ENCODE data around the gene TBC1D22A. TPM values are rescaled to one million over a fixed set of nuclear protein-coding genes. Genes with fewer than 3 reads are reported as not detected.

TBC1D22A gene
- total RNA-seq, 1 donor from 2014 or later, result 18.9 TPM

- Mint-ChIP-seq H3K27me3 (ENCODE audit: low read depth) (no peaks in the 10 kb centered on the region), H3K36me3 (ENCODE audit: low read depth) (peaks cover 11% of the 10 kb centered on the region), H3K4me1 (ENCODE audit: low read depth) (peaks cover 36% of the 10 kb centered on the region), H3K4me3 (ENCODE audit: unreplicated experiment) (no peak overlapping the region), H3K9me3 (ENCODE audit: low read depth) (no peaks in the 10 kb centered on the region), H3K27ac (ENCODE audit: unreplicated experiment) (no peak overlapping the region)
- TF ChIP-seq CTCF (IDR thresholded peaks at IDR 0.05), result peak; percentile 86
- no peak for DNase-seq (ENCODE audit: low spot score)
These were observed 40.8 kb downstream of the TBC1D22A start for GRCh38 chr22:46803031-46803880.

GRCh38 chr22:46803936-46804335 lies 41.5 kb downstream of the TBC1D22A start:
- H3K36me3 Mint-ChIP-seq (ENCODE audit: low read depth), result peaks cover 12% of the 10 kb centered on the region
- H3K27ac Mint-ChIP-seq (ENCODE audit: unreplicated experiment), result no peak overlapping the region
- H3K4me1 Mint-ChIP-seq (ENCODE audit: low read depth), result peaks cover 30% of the 10 kb centered on the region
- peaks cover under 1% of the 10 kb centered on the region for H3K9me3 Mint-ChIP-seq (ENCODE audit: low read depth)
- TF ChIP-seq CTCF (IDR thresholded peaks at IDR 0.05), result no peak
- H3K27me3 Mint-ChIP-seq (ENCODE audit: low read depth), result no peaks in the 10 kb centered on the region
- no peak overlapping the region for H3K4me3 Mint-ChIP-seq (ENCODE audit: unreplicated experiment)
- DNase-seq (ENCODE audit: low spot score), result no peak

- Mint-ChIP-seq H3K4me1 (ENCODE audit: low read depth) (peaks cover 7% of the 10 kb centered on the region), H3K27me3 (ENCODE audit: low read depth) (no peaks in the 10 kb centered on the region), H3K4me3 (ENCODE audit: unreplicated experiment) (no peak overlapping the region), H3K36me3 (ENCODE audit: low read depth) (peaks cover 9% of the 10 kb centered on the region), H3K27ac (ENCODE audit: unreplicated experiment) (no peak overlapping the region), H3K9me3 (ENCODE audit: low read depth) (peaks cover 2% of the 10 kb centered on the region)
- TF ChIP-seq CTCF (IDR thresholded peaks at IDR 0.05), result no peak
- DNase-seq (ENCODE audit: low spot score), result no peak
These were observed 44.3 kb downstream of the TBC1D22A start for GRCh38 chr22:46806794-46807193.

GRCh38 chr22:46807458-46807857 lies 45.0 kb downstream of the TBC1D22A start:
- no peak for TF ChIP-seq CTCF (IDR thresholded peaks at IDR 0.05)
- Mint-ChIP-seq H3K27ac (ENCODE audit: unreplicated experiment) (no peak overlapping the region), H3K27me3 (ENCODE audit: low read depth) (no peaks in the 10 kb centered on the region), H3K4me3 (ENCODE audit: unreplicated experiment) (no peak overlapping the region), H3K36me3 (ENCODE audit: low read depth) (peaks cover 9% of the 10 kb centered on the region), H3K4me1 (ENCODE audit: low read depth) (peaks cover 4% of the 10 kb centered on the region), H3K9me3 (ENCODE audit: low read depth) (peaks cover 2% of the 10 kb centered on the region)
- DNase-seq (ENCODE audit: low spot score), result no peak

GRCh38 chr22:46809153-46809885 lies 46.9 kb downstream of the TBC1D22A start:
- DNase-seq (ENCODE audit: low spot score), result no peak
- no peaks in the 10 kb centered on the region for H3K27me3 Mint-ChIP-seq (ENCODE audit: low read depth)
- H3K4me3 Mint-ChIP-seq (ENCODE audit: unreplicated experiment), result no peak overlapping the region
- peaks cover 2% of the 10 kb centered on the region for H3K9me3 Mint-ChIP-seq (ENCODE audit: low read depth)
- no peak overlapping the region for H3K27ac Mint-ChIP-seq (ENCODE audit: unreplicated experiment)
- H3K36me3 Mint-ChIP-seq (ENCODE audit: low read depth), result peaks cover 9% of the 10 kb centered on the region
- peaks cover 16% of the 10 kb centered on the region for H3K4me1 Mint-ChIP-seq (ENCODE audit: low read depth)
- no peak for TF ChIP-seq CTCF (IDR thresholded peaks at IDR 0.05)
